ENCODE measurements around the gene FOLR3.
"Not testable (repeated sequence)": the region's sequence is repeated elsewhere in the genome, so short reads cannot be mapped to it uniquely, and the experiment has no call there.

Gene FOLR3

GRCh38 chr11:72135473-72135872, at the start of gene FOLR3:
TSS of gene FOLR3 (plus strand) at chr11:72135725. CDS start at chr11:72135953, 228 bp downstream.
- not testable (repeated sequence) for DNase-seq

GRCh38 chr11:72088076-72088808, 47.3 kb upstream of the FOLR3 start:
- no peak for DNase-seq

GRCh38 chr11:72091292-72091691, 44.2 kb upstream of the FOLR3 start:
- peak; percentile 62 for DNase-seq

DNA sequence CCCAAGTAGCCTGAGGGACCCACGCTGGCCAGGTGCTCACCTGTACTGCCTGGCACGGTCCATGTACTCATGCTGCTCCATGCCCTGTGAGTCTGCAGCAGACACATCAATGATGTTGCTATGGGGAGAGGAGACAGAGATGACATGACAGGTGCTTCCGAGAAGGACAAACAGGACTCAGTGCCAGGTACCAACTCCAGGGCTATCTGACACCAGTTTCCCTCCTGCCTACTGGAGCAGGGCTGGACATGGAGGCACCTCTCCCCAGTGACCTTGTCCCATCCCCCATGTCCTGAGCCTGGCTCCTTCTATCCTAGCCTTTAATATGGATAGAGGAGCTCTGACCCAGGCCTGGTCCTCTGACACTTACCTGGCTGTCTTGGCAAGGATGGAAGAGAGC, 36.8 kb upstream of the FOLR3 start:
- DNase-seq = no peak

DNA sequence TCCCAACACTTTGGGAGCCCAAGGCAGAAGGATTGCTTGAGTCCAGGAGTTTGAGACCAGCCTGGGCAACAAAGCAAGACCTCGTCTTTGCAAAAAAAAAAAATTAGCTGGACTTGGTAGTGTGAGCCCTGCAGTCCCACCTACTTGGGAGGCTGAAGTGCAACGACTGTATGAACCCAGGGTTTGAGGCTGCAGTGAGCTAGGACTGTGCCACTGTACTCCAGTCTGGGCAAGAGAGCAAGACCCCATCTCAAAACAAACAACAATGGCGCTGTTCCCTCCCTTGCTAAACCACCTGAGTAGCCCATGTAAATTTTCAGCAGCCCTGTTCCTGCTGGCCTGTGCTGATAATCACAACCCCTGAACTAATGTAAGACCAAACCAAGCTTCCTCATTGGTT, 35.5 kb upstream of the FOLR3 start:
- DNase-seq = no peak

GRCh38 chr11:72100462-72100861, 35.1 kb upstream of the FOLR3 start:
- no peak for DNase-seq

GRCh38 chr11:72102162-72102561, 33.4 kb upstream of the FOLR3 start:
- DNase-seq = no peak

DNA sequence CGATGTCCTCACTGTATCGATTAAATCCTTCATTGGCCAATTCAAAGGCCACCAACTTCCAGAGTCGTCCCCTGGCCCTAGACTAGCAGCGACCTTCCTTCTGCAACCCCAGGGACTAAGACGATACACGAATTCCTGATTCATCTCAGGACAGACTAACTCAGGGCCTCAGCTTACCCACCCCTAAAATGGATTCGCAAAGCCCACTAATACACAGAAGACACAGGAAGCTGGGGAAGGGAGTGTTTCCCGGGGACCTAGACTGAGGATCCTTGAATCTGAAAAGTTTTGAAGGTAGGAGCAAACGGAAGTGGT, 32.9 kb upstream of the FOLR3 start:
- no peak for DNase-seq

- peak; percentile 83 for DNase-seq
Observed at GRCh38 chr11:72102946-72103753, 32.4 kb upstream of the FOLR3 start, which contains the start of gene LAMTOR1. TSS of gene LAMTOR1 (minus strand) at chr11:72103297. CDS start at chr11:72103224, 73 bp downstream.

GRCh38 chr11:72103754-72104167, 31.8 kb upstream of the FOLR3 start:
- DNase-seq = no peak

GRCh38 chr11:72105888-72106287, 29.6 kb upstream of the FOLR3 start, which contains the start of gene TOMT:
TSS of gene TOMT (plus strand) at chr11:72105924. CDS start at chr11:72105952, 28 bp downstream.
- no peak for DNase-seq

- DNase-seq = no peak
Observed at GRCh38 chr11:72111300-72112142, 24.0 kb upstream of the FOLR3 start.

DNA sequence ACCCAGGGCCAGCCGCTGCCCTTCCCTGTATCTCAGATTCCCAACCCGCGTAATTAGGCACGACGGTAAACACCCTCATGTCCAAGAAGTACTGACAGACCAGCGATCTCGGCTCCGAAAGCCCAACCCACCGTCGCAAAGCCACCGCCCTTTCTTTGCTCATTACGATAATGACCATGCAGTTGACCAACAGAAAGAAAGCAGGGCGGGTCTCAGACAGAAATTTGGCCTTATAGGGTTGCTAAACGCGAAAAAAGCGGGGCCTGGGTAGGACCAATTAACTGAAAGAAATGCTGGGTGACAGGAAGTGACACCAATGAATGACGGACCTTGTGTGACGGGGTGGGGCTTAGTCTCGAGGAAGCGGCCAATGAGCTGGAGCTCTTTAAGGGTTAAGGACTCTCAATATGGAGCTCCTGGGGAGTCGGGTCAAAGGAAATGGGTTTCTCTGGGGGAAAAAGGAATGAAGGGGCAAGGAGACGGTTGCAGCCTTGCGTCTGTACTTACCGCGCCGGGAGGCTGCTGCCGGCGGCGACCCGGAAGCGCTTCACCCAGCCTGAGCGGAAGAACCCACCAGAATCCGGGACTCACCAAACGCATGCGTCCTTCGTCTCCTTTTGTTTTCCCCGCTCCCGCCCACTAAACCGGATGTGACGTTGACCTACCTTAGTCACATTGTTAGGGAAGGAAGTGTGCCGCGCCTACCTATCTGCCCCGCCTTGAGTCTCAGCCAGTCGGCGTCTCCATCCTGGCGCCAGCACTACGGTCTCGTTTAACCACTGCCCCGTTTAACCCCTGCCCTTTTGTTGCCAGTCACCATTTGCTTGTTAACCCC, 23.2 kb upstream of the FOLR3 start, which contains the start of gene ANAPC15:
TSS of gene ANAPC15 (minus strand) at position 553 of the 835 bp plus-strand sequence. CDS start 1,419 bp downstream, outside the sequence.
- DNase-seq = peak; percentile 65

- no peak for DNase-seq
Observed at GRCh38 chr11:72112978-72113808, 22.3 kb upstream of the FOLR3 start.

DNA sequence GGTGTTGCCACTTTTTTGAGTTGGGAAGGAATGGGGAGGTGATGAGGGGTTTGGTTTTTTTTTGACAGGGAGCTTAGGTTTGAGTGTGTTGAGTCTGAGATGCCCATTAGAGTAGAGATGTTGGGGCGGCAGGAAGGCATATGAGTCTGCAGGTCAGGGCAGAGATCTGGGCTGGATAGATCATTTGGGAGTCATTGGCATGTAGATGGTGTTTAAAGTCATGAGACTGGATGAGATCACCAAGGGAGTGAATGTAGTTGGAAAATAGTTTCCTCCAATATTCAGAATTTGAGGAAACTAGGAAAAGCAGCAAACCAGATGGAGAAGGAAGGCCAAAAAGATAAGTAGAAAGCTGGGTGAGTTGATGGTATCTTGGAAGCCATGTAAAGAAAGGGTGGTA, 21.0 kb upstream of the FOLR3 start:
- no peak for DNase-seq

DNA sequence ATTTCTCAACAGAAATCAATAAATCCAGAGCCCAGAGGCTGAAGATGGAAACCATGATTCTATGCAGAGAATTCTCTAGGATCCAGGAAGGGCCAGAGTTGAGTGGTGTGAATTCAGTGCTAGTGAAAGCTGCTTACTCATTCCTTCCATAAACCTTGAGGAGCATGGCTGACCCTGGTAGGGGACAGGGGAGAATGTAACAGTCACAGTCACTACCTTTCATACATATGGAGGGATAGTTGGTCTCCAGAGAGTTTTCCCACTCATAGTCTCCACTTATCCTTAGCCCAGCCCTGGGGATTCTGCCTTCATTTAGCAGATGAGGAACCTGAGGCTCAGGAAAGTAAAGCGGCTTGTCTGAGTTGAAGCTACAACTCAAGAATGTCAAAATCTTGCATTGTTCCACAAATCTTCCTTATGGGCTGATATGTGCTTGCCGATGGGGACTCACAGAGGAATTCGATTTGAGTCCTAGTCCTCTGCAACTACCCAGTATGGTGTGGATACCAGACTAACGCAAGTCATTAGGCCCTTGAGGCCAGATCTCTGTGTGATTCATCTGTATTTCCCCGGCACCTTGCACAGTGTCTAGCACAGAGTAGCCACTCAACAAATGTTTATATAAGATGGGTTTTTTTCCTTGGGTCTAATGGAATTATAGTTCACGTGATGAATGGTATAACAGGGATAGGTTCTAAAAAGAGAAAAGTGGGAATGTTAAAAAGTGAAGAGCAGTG, 19.3 kb upstream of the FOLR3 start:
- no peak for DNase-seq

- no peak for DNase-seq
Observed at GRCh38 chr11:72119198-72119597, 16.3 kb upstream of the FOLR3 start.

DNA sequence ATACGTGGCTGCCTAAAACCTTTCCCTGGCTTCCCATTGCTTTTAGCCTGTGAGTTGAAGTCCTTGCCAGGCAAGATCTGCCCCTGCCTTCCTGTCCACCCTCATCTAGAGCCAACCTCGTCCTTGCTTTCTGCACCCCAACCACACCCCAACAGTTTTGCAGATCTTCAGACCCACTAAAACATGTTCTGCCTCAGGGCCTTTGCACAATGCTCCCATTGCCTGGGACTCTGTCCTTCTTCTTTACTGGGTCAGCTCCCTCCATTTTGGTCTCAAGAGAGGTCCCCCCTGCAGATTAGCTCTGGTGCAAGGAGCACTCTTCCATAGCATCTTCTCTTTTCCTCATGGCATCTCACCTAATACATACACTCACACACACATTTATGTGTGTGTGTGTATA, 14.6 kb upstream of the FOLR3 start:
- DNase-seq = no peak

GRCh38 chr11:72122607-72123006, 12.9 kb upstream of the FOLR3 start:
- no peak for DNase-seq

DNA sequence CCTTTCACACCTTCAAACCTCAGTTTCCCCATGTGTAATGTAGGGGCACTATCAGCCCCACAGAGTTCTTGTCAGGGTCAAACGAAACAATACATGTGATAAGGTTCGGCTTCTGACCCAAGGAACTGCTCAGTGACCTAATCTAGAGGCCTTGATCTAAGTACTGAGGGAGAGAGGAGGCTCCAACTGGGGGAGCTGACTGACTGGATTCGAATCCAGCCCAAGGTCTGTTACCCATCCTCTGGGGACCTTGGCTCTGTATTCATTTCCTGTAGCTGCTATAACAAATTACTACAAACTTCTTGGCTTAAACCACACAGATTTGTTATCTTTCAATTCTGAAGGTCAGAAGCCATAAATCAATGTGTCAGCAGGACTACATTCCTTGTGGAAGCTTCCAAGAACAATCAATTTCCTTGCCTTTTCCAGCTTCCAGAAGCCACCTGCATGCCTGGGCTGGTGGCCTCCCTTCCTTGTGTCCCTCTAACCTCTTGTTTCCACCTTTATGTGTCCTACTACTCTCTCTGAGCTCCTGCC, 12.3 kb upstream of the FOLR3 start:
- no peak for DNase-seq
